Smooth muscle cell (in vitro differentiated cells): Measurements from ENCODE around the gene POP7. TPM values are rescaled to one million over a fixed set of nuclear protein-coding genes. Genes with fewer than 3 reads are reported as not detected.
"Not testable (repeated sequence)": the region's sequence is repeated elsewhere in the genome, so short reads cannot be mapped to it uniquely, and the experiment has no call there.

Experiments used
- DNase-seq: peaks from one replicate; lab custom pipeline; 2025; ENCODE audit not compliant: unreplicated experiment; lab: John Stamatoyannopoulos, UW
- H2AFZ ChIP-seq: fragments of 200-600 bp; sonication (generic); 2 replicates; pipeline ENCODE4 v1.6.0; 2016; ENCODE audit warnings: antibody characterized with exemption, low read depth, mild to moderate bottlenecking
- H3F3A ChIP-seq: fragments of 200-600 bp; sonication (generic); 2 replicates; pipeline ENCODE4 v1.6.0; 2017; ENCODE audit warnings: antibody characterized with exemption, low read depth
- H3K27ac ChIP-seq: fragments of 200-600 bp; sonication (generic); 2 replicates; pipeline ENCODE4 v1.5.1; 2016; ENCODE audit warnings: low read depth, mild to moderate bottlenecking
- H3K27me3 ChIP-seq: fragments of 200-600 bp; sonication (generic); 2 replicates; pipeline ENCODE4 v1.6.1; 2016; ENCODE audit warnings: low read depth, mild to moderate bottlenecking
- H3K36me3 ChIP-seq: fragments of 200-600 bp; sonication (generic); 2 replicates; pipeline ENCODE4 v1.5.1; 2016; ENCODE audit warnings: low read depth
- H3K4me1 ChIP-seq: fragments of 200-600 bp; sonication (generic); 2 replicates; pipeline ENCODE4 v1.5.1; 2016; ENCODE audit warnings: low read depth
- H3K4me2 ChIP-seq: fragments of 200-600 bp; sonication (generic); 2 replicates; pipeline ENCODE4 v1.6.0; 2016; ENCODE audit warnings: mild to moderate bottlenecking
- H3K4me3 ChIP-seq: fragments of 200-600 bp; sonication (generic); 2 replicates; pipeline ENCODE4 v1.5.1; 2016; ENCODE audit warnings: mild to moderate bottlenecking
- H3K79me2 ChIP-seq: fragments of 200-600 bp; sonication (generic); 2 replicates; pipeline ENCODE4 v1.6.0; 2016; ENCODE audit warnings: low read depth, mild to moderate bottlenecking
- H3K9ac ChIP-seq: fragments of 200-600 bp; sonication (generic); 2 replicates; pipeline ENCODE4 v1.6.0; 2016; ENCODE audit warnings: low read depth
- H3K9me3 ChIP-seq: fragments of 200-600 bp; sonication (generic); replicated peaks from 2 replicates; pipeline ENCODE4 v1.5.1; 2016; ENCODE audit warnings: low read depth
- H4K20me1 ChIP-seq: fragments of 200-600 bp; sonication (generic); 2 replicates; pipeline ENCODE4 v1.6.0; 2016; ENCODE audit warnings: low read depth
- WGBS: methylation state at CpG from one replicate; pipeline ENCODE4 v1.1.7; 2016; ENCODE audit warnings: low lambda C conversion rate; 5-methylcytosine and 5-hydroxymethylcytosine counted together
- polyA plus RNA-seq: library from polyadenylated mRNA; unstranded; fragments of >200 nt; fragmentation: Nextera tagmentation; extraction: Ambion mirVana; gene quantifications from 2 replicates; pipeline ENCODE4 v1.2.1, GENCODE V29; 2016
- total RNA-seq: library from RNA; depleted of rRNA; stranded (reverse); fragments of >200 nt; gene quantifications from 2 replicates; pipeline ENCODE4 v1.2.3, GENCODE V29; 2014
- TF ChIP-seq, protein P1 (sequence below): fragments of 200-600 bp; sonication (generic); IDR thresholded peaks from 2 replicates; pipeline ENCODE4 v1.5.1; 2017; ENCODE audit warnings: borderline replicate concordance, mild to moderate bottlenecking, antibody characterized with exemption; ENCODE audit not compliant: insufficient read depth, poor library complexity, severe bottlenecking

Gene POP7
- total and polyA plus RNA-seq, 2 experiments from 2014 or later = 19.5 to 58.7 TPM

DNA sequence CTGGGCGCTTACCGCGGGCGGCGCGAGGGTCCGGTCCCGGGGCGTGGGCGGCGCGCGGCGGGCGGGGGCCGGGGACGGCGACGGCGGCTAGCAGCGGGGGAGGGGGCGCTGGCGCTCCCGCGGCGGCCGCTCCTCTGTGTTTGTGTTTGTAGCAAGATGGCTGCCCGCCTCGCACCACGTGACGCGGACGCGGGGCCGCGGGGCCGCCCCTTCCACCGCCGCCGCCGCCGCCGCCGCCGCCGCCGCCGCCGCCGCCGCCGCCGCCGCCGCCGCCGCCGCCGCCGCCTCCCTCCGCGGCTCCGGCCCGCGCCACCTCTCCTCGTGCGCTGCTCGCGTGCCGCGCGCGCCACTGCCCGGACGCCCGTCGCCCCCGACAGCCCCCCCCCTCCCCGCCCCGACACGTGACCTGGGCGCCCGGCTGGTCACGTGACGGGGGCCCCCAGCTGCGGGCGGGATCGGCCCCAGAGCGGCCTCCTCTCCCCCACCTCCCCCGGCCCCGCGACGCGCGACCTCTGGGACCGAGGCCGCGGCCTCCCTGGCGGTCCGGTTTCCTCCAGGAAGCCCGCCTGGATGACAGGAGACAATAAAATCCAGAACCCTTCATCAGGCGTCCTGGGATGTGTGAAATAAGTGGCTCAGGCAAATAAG is 11.7 kb upstream of the POP7 start, which contains the start of gene GIGYF1:
GIGYF1 (minus strand) TSS at position 153 of the 648 bp plus-strand sequence. CDS start 6,012 bp downstream, outside the sequence.
- TF ChIP-seq, protein P1, sequence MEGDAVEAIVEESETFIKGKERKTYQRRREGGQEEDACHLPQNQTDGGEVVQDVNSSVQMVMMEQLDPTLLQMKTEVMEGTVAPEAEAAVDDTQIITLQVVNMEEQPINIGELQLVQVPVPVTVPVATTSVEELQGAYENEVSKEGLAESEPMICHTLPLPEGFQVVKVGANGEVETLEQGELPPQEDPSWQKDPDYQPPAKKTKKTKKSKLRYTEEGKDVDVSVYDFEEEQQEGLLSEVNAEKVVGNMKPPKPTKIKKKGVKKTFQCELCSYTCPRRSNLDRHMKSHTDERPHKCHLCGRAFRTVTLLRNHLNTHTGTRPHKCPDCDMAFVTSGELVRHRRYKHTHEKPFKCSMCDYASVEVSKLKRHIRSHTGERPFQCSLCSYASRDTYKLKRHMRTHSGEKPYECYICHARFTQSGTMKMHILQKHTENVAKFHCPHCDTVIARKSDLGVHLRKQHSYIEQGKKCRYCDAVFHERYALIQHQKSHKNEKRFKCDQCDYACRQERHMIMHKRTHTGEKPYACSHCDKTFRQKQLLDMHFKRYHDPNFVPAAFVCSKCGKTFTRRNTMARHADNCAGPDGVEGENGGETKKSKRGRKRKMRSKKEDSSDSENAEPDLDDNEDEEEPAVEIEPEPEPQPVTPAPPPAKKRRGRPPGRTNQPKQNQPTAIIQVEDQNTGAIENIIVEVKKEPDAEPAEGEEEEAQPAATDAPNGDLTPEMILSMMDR = no peak

DNA sequence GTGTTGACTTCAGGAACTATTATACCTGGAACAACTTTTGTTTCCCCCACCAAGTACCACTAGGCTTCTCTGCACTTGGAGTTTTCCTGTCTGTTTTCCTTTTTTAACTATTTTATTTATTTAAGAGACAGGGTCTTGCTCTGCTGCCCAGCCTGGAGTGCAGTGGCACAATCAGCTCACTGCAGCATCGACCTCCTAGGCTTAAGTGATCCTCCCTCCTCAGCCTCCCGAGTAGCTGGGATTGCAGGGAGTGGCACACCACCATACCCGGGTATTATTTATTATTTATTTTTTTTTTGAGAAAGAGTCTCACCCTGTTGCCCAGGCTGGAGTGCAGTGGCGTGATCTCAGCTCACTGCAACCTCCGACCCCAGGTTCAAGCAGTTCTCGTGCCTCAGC is 9.8 kb upstream of the POP7 start:
- Histone ChIP-seq H3F3A (peaks cover 6% of the 10 kb centered on the region), H3K4me2 (no peak overlapping the region), H3K27ac (no peak overlapping the region), H2AFZ (peak overlapping the region; percentile 59), H3K9ac (no peak overlapping the region), H3K27me3 (no peaks in the 10 kb centered on the region), H3K9me3 (no peaks in the 10 kb centered on the region), H3K79me2 (peaks cover 25% of the 10 kb centered on the region), H4K20me1 (peaks cover 25% of the 10 kb centered on the region), H3K36me3 (no peaks in the 10 kb centered on the region), H3K4me3 (no peak overlapping the region), H3K4me1 (peaks cover 20% of the 10 kb centered on the region)
- TF ChIP-seq, protein P1 = no peak
- DNase-seq = no peak
- 87% methylated on average over 6 of the region's 6 CpGs for WGBS

More for the DNA sequence above, 11.7 kb upstream of the POP7 start, which contains the start of gene GIGYF1:
- Histone ChIP-seq H3K27me3 (no peaks in the 10 kb centered on the region), H3K9ac (peak within 1 kb of the TSS; percentile 84), H3K9me3 (no peaks in the 10 kb centered on the region), H3K36me3 (no peaks in the 10 kb centered on the region), H3K4me2 (peak within 1 kb of the TSS; percentile 100), H3F3A (peaks cover 6% of the 10 kb centered on the region), H3K79me2 (peaks cover 44% of the 10 kb centered on the region), H3K27ac (peak within 1 kb of the TSS; percentile 28), H2AFZ (peak within 1 kb of the TSS; percentile 70), H3K4me1 (peaks cover 22% of the 10 kb centered on the region), H4K20me1 (peaks cover 44% of the 10 kb centered on the region), H3K4me3 (peak within 1 kb of the TSS; percentile 97)
- peak; percentile 66 for DNase-seq
- WGBS = under 1% methylated on average over 18 of the region's 102 CpGs

DNA sequence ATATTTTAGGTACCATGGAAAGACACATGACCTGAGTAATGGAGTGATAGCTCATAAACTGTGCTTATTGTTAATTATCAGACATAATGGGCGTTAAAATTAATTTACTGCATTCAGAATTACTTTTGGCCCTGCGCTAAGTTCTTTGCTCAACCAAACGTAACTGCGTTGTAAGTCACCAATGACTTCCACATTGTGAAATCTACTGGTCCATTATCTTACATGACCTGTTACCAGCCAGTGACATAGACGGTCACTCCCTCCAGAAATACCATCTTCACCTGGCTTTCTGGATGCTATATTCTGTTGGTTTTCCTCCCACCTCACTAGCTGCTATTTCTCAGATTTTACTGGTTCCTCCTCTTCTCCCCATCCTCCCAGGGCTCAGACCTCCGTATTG is 6.9 kb upstream of the POP7 start:
- H4K20me1 ChIP-seq = no peaks in the 10 kb centered on the region
- H3K36me3 ChIP-seq = no peaks in the 10 kb centered on the region
- WGBS = 77% methylated on average over 6 of the region's 6 CpGs
- no peaks in the 10 kb centered on the region for H3K27me3 ChIP-seq
- TF ChIP-seq, protein P1 = no peak
- H3K9ac ChIP-seq = no peak overlapping the region
- no peak for DNase-seq
- H3F3A ChIP-seq = peaks cover 6% of the 10 kb centered on the region
- H3K9me3 ChIP-seq = no peaks in the 10 kb centered on the region
- no peak overlapping the region for H3K4me3 ChIP-seq
- no peaks in the 10 kb centered on the region for H3K79me2 ChIP-seq
- no peak overlapping the region for H3K27ac ChIP-seq
- no peak overlapping the region for H3K4me2 ChIP-seq
- no peak overlapping the region for H2AFZ ChIP-seq
- H3K4me1 ChIP-seq = no peaks in the 10 kb centered on the region

DNA sequence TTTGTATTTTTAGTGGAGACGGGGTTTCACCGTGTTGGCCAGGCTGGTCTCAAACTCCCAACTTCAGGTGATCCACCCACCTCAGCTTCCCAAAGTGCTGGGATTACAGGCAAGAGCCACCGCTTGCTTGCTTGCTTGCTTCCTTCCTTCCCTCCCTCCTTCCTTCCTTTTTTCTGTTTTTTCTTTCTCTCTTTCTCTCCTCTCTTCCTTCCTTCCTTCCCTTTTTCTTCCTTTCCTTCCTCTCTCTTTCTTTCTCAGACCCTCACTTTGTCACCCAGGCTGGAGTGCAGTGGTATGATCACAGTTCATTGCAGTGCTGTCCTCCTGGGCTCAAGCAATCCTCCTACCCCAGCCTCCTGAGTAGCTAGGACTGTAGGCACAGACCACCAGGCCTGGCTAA is 4.8 kb upstream of the POP7 start:
- H3K79me2 ChIP-seq, H3K9me3 ChIP-seq, H3K4me2 ChIP-seq, DNase-seq, H3K9ac ChIP-seq, H3F3A ChIP-seq, H3K27me3 ChIP-seq, H2AFZ ChIP-seq, H3K27ac ChIP-seq, H3K4me1 ChIP-seq, H4K20me1 ChIP-seq, H3K36me3 ChIP-seq, H3K4me3 ChIP-seq: not testable (repeated sequence)
- WGBS = 93% methylated on average over 3 of the region's 3 CpGs
